HepG2 (cell line): ENCODE results near the gene LRRC39. TPM values are rescaled to one million over a fixed set of nuclear protein-coding genes. Genes with fewer than 3 reads are reported as not detected.
A peak's percentile ranks its signal among the peaks of the same experiment; 100 is the strongest.

Source experiments
- ARNTL ChIP-seq: sonication (generic); formaldehyde crosslinking; IDR thresholded peaks from 2 replicates; pipeline ENCODE4 v1.4.0; 2020; ENCODE audit warnings: mild to moderate bottlenecking, missing genetic modification reagents
- DR1 ChIP-seq: sonication (generic); formaldehyde crosslinking; IDR thresholded peaks from 2 replicates; pipeline ENCODE4 v1.8.0; 2021; ENCODE audit warnings: mild to moderate bottlenecking, missing genetic modification reagents, inconsistent platforms
- FOXP1 ChIP-seq, 2 experiments: fragments of 450-650 bp in 1 of 2; IDR thresholded peaks; 2 replicates each; pipeline ENCODE4 v1.6.1; 2017 to 2018; ENCODE audit warnings: antibody characterized with exemption in 1 of 2
- GABPA ChIP-seq, 2 experiments: IDR thresholded peaks; 2 replicates each; pipeline ENCODE4 v1.6.1; 2011 to 2016; ENCODE audit warnings: low read depth in 2 of 2, low read length in 1 of 2, missing biosample characterization in 1 of 2, missing genetic modification characterization in 1 of 2
- HES4 ChIP-seq: sonication (generic); formaldehyde crosslinking; IDR thresholded peaks from 2 replicates; pipeline ENCODE4 v1.9.0; 2021; ENCODE audit warnings: mild to moderate bottlenecking, missing genetic modification reagents, borderline replicate concordance
- HNRNPL ChIP-seq: fragments of 200-400 bp; formaldehyde crosslinking; IDR thresholded peaks from 2 replicates; pipeline ENCODE4 v1.6.1; 2017; ENCODE audit warnings: mild to moderate bottlenecking, low read depth, low read length
- PAF1 ChIP-seq: IDR thresholded peaks from 2 replicates; pipeline ENCODE4 v1.6.1; 2016; ENCODE audit warnings: missing genetic modification reagents, missing compliant biosample characterization
- SMAD9 ChIP-seq: sonication (generic); formaldehyde crosslinking; IDR thresholded peaks from 2 replicates; pipeline ENCODE4 v1.5.1; 2020; ENCODE audit warnings: mild to moderate bottlenecking, missing genetic modification reagents
- SOX5 ChIP-seq: IDR thresholded peaks from 2 replicates; pipeline ENCODE4 v1.6.1; 2016; ENCODE audit warnings: borderline replicate concordance
- SRSF1 ChIP-seq: fragments of 200-400 bp; formaldehyde crosslinking; optimal IDR thresholded peaks from 2 replicates; pipeline ENCODE3; 2017; ENCODE audit warnings: mild to moderate bottlenecking, low read depth, low read length, moderate library complexity
- ZBTB43 ChIP-seq: sonication (generic); formaldehyde crosslinking; conservative IDR thresholded peaks from 2 replicates; pipeline ENCODE4 v1.4.0; 2020; ENCODE audit warnings: missing genetic modification reagents
- ZNF350 ChIP-seq: sonication (generic); formaldehyde crosslinking; IDR thresholded peaks from 2 replicates; pipeline ENCODE4 v1.4.0; 2020; ENCODE audit warnings: mild to moderate bottlenecking, low read depth, missing genetic modification reagents, borderline replicate concordance
- ZNF512 ChIP-seq: sonication (generic); formaldehyde crosslinking; IDR thresholded peaks from 2 replicates; pipeline ENCODE4 v1.4.0; 2020; ENCODE audit warnings: mild to moderate bottlenecking, missing genetic modification reagents
- ZNF556 ChIP-seq: sonication (generic); formaldehyde crosslinking; IDR thresholded peaks from 2 replicates; pipeline ENCODE4 v1.4.0; 2020; ENCODE audit warnings: mild to moderate bottlenecking, missing genetic modification reagents, borderline replicate concordance
- ZNF749 ChIP-seq: sonication (generic); formaldehyde crosslinking; IDR thresholded peaks from 2 replicates; pipeline ENCODE4 v1.8.0; 2022; ENCODE audit warnings: mild to moderate bottlenecking, missing genetic modification reagents, moderate library complexity, borderline replicate concordance
- ZNF878 ChIP-seq: sonication (generic); formaldehyde crosslinking; IDR thresholded peaks from 2 replicates; pipeline ENCODE4 v1.8.1; 2023; ENCODE audit warnings: mild to moderate bottlenecking, missing genetic modification reagents, moderate library complexity
- polyA plus RNA-seq, 8 experiments: library from polyadenylated mRNA; depleted of rRNA in 3 of 8; stranded (reverse) in 7 of 8; unstranded in 1 of 8; fragments of >200 nt; fragmentation: Illumina TruSeq in 4 of 8; extraction: Trizol in 4 of 8; gene quantifications; 2 replicates each; pipeline versions ENCODE4 v1.2.1 to v1.2.3, GENCODE V29; 2011 to 2016; ENCODE audit warnings: low read depth in 4 of 8, missing spikeins in 1 of 8, mixed read lengths in 1 of 8; ENCODE audit not compliant: insufficient read depth in 1 of 8
- total RNA-seq, 5 experiments: library from RNA; depleted of rRNA; stranded (reverse); fragments of >200 nt; fragmentation: Illumina TruSeq; extraction: Trizol; gene quantifications; 2 replicates each; pipeline ENCODE4 v1.2.3, GENCODE V29; 2016; ENCODE audit warnings: low read depth in 1 of 5
- TF ChIP-seq, protein P1 (sequence below): sonication (generic); formaldehyde crosslinking; IDR thresholded peaks from 2 replicates; pipeline ENCODE4 v1.4.0; 2020; ENCODE audit warnings: missing genetic modification reagents, mild to moderate bottlenecking, borderline replicate concordance

Gene LRRC39
- total and polyA plus RNA-seq, 2 of the 13 experiments (the other 11 are each of a cell fraction or from before 2014, with no cell fraction given), result 0.07 to 0.32 TPM

DNA sequence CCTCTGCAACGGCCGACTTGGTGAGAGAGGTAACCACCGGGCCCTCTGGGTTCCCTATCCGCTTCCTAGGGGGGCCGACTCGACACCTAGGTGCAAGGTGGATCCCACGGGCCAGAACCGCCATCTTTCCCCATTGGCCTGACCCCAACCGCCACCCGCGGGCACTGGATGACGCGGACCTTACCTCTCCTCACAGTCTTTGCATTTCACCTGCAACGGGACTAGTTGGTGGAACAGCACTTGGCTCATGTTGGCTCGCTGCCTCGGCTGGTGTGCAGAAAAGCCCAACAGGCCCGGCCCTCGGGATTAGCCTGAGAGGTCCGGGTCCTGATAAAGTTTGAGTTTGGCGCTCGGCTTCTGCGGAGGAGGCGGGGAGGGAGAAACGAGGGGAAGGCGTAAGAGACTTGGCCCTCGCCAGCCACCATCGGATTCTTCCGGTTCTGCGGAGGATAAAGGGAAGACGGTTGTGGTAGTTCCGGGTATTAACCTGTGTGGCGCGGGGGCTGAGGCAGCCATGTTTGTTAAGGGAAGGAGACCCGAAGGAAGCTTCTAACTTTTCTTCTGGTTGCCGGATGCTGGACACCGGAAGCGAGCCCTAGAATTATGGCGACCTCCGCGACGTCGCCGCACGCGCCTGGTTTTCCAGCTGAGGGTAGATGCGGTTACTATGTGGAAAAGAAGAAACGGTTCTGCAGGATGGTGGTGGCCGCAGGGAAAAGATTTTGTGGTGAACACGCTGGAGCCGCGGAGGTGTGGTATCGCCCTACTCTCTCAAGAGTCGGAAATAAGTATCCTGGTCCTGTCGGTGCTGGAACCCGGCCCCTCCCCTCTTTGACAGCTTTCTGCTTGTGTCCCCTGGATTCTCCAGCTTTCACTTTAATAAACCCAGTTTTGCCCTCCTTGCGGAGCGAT lies 45.2 kb downstream of the LRRC39 start, which contains the start of the genes SASS6 and TRMT13 (continued):
- TF ChIP-seq HNRNPL, result 0 out of 2 replicates have a peak, but pooled peaks have one; percentile 34
- TF ChIP-seq FOXP1 (IDR thresholded peaks at IDR 0.05), result no peak
- TF ChIP-seq FOXP1 (CRISPR knock-in tag; IDR thresholded peaks at IDR 0.05), result no peak
- no peak for TF ChIP-seq DR1 (CRISPR knock-in tag)
- peak; percentile 96 for TF ChIP-seq ZNF878
- TF ChIP-seq SOX5 (CRISPR knock-in tag), result peak; percentile 61; the same call in 1 of the 2 replicates
- TF ChIP-seq ZNF749 (CRISPR knock-in tag), result peak; percentile 29; the same call in 1 of the 2 replicates
- no peak; the same call in 1 of the 2 replicates for TF ChIP-seq ZBTB43 (CRISPR knock-in tag)
- TF ChIP-seq, protein P1, sequence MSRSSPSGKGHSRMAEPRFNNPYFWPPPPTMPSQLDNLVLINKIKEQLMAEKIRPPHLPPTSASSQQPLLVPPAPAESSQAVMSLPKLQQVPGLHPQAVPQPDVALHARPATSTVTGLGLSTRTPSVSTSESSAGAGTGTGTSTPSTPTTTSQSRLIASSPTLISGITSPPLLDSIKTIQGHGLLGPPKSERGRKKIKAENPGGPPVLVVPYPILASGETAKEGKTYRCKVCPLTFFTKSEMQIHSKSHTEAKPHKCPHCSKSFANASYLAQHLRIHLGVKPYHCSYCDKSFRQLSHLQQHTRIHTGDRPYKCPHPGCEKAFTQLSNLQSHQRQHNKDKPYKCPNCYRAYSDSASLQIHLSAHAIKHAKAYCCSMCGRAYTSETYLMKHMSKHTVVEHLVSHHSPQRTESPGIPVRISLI (CRISPR knock-in tag), result 0 out of 2 replicates have a peak, but pooled peaks have one; percentile 8
- 0 out of 2 replicates have a peak, but pooled peaks have one; percentile 24 for TF ChIP-seq SMAD9
- 0 out of 2 replicates have a peak, but pooled peaks have one; percentile 34 for TF ChIP-seq ARNTL
- TF ChIP-seq HES4 (CRISPR knock-in tag), result no peak
- peak; percentile 97; the same call in 1 of the 2 replicates for TF ChIP-seq ZNF350
- peak; percentile 80 for TF ChIP-seq GABPA (IDR thresholded peaks at IDR 0.05; ENCODE audit: low read depth, low read length)
- TF ChIP-seq GABPA (CRISPR knock-in tag; IDR thresholded peaks at IDR 0.05; ENCODE audit: low read depth), result peak; percentile 99
- TF ChIP-seq PAF1, result no peak
- TF ChIP-seq ZNF556 (CRISPR knock-in tag), result peak; percentile 85; the same call in 1 of the 2 replicates
- TF ChIP-seq SRSF1, result no peak
- TF ChIP-seq ZNF512 (CRISPR knock-in tag), result no peak
